ENCODE measurements around the gene SCMH1.

Gene SCMH1

GRCh38 chr1:40988280-40988679, 253.8 kb downstream of the SCMH1 start:
- DNase-seq (ENCODE audit: insufficient read length, low spot score) (no peak), FAIRE-seq (no peak)
- TF ChIP-seq TAF1 (IDR thresholded peaks at IDR 0.05; ENCODE audit: low read depth, low read length) (no peak), POU2F2 (IDR thresholded peaks at IDR 0.05; ENCODE audit: low read depth, low read length) (no peak), POLR2AphosphoS5 (IDR thresholded peaks at IDR 0.05; ENCODE audit: low read depth, low read length) (no peak), SPI1 (IDR thresholded peaks at IDR 0.05; ENCODE audit: low read depth, low read length) (no peak), PAX5 (IDR thresholded peaks at IDR 0.05; ENCODE audit: insufficient read depth, low read length, severe bottlenecking) (no peak), POLR2A (IDR thresholded peaks at IDR 0.05; ENCODE audit: low read depth, low read length) (no peak)

- TF ChIP-seq POLR2AphosphoS5 (IDR thresholded peaks at IDR 0.05; ENCODE audit: low read depth, low read length) (no peak), PAX5 (IDR thresholded peaks at IDR 0.05; ENCODE audit: insufficient read depth, low read length, severe bottlenecking) (no peak), TAF1 (IDR thresholded peaks at IDR 0.05; ENCODE audit: low read depth, low read length) (no peak), POLR2A (IDR thresholded peaks at IDR 0.05; ENCODE audit: low read depth, low read length) (no peak), POU2F2 (IDR thresholded peaks at IDR 0.05; ENCODE audit: low read depth, low read length) (no peak), SPI1 (IDR thresholded peaks at IDR 0.05; ENCODE audit: low read depth, low read length) (no peak)
- no peak for DNase-seq (ENCODE audit: insufficient read length, low spot score)
- no peak for FAIRE-seq
Measured at GRCh38 chr1:40987439-40988276, 254.4 kb downstream of the SCMH1 start.

- no peak for DNase-seq (ENCODE audit: insufficient read length, low spot score)
- FAIRE-seq: no peak
- no peak for TF ChIP-seq TAF1 (IDR thresholded peaks at IDR 0.05; ENCODE audit: low read depth, low read length)
- TF ChIP-seq POU2F2 (IDR thresholded peaks at IDR 0.05; ENCODE audit: low read depth, low read length): no peak
- no peak for TF ChIP-seq POLR2A (IDR thresholded peaks at IDR 0.05; ENCODE audit: low read depth, low read length)
- TF ChIP-seq POLR2AphosphoS5 (IDR thresholded peaks at IDR 0.05; ENCODE audit: low read depth, low read length): no peak
- no peak for TF ChIP-seq SPI1 (IDR thresholded peaks at IDR 0.05; ENCODE audit: low read depth, low read length)
- TF ChIP-seq PAX5 (IDR thresholded peaks at IDR 0.05; ENCODE audit: insufficient read depth, low read length, severe bottlenecking): no peak
Measured at GRCh38 chr1:40986956-40987355, 255.2 kb downstream of the SCMH1 start.

GRCh38 chr1:40986328-40986783, 255.8 kb downstream of the SCMH1 start:
- no peak for TF ChIP-seq POLR2A (IDR thresholded peaks at IDR 0.05; ENCODE audit: low read depth, low read length)
- TF ChIP-seq SPI1 (IDR thresholded peaks at IDR 0.05; ENCODE audit: low read depth, low read length): no peak
- no peak for TF ChIP-seq PAX5 (IDR thresholded peaks at IDR 0.05; ENCODE audit: insufficient read depth, low read length, severe bottlenecking)
- no peak for TF ChIP-seq POU2F2 (IDR thresholded peaks at IDR 0.05; ENCODE audit: low read depth, low read length)
- TF ChIP-seq TAF1 (IDR thresholded peaks at IDR 0.05; ENCODE audit: low read depth, low read length): no peak
- no peak for TF ChIP-seq POLR2AphosphoS5 (IDR thresholded peaks at IDR 0.05; ENCODE audit: low read depth, low read length)
- no peak for FAIRE-seq
- DNase-seq (ENCODE audit: insufficient read length, low spot score): no peak

GRCh38 chr1:40985875-40986274, 256.2 kb downstream of the SCMH1 start:
- no peak for DNase-seq (ENCODE audit: insufficient read length, low spot score)
- no peak for FAIRE-seq
- TF ChIP-seq POLR2AphosphoS5 (IDR thresholded peaks at IDR 0.05; ENCODE audit: low read depth, low read length) (no peak), POU2F2 (IDR thresholded peaks at IDR 0.05; ENCODE audit: low read depth, low read length) (no peak), PAX5 (IDR thresholded peaks at IDR 0.05; ENCODE audit: insufficient read depth, low read length, severe bottlenecking) (no peak), SPI1 (IDR thresholded peaks at IDR 0.05; ENCODE audit: low read depth, low read length) (no peak), POLR2A (IDR thresholded peaks at IDR 0.05; ENCODE audit: low read depth, low read length) (no peak), TAF1 (IDR thresholded peaks at IDR 0.05; ENCODE audit: low read depth, low read length) (no peak)

GRCh38 chr1:40985161-40985560, 256.9 kb downstream of the SCMH1 start:
- FAIRE-seq: no peak
- DNase-seq (ENCODE audit: insufficient read length, low spot score): no peak
- TF ChIP-seq TAF1 (IDR thresholded peaks at IDR 0.05; ENCODE audit: low read depth, low read length): no peak
- TF ChIP-seq POLR2AphosphoS5 (IDR thresholded peaks at IDR 0.05; ENCODE audit: low read depth, low read length): no peak
- TF ChIP-seq POLR2A (IDR thresholded peaks at IDR 0.05; ENCODE audit: low read depth, low read length): no peak
- TF ChIP-seq SPI1 (IDR thresholded peaks at IDR 0.05; ENCODE audit: low read depth, low read length): no peak
- no peak for TF ChIP-seq PAX5 (IDR thresholded peaks at IDR 0.05; ENCODE audit: insufficient read depth, low read length, severe bottlenecking)
- no peak for TF ChIP-seq POU2F2 (IDR thresholded peaks at IDR 0.05; ENCODE audit: low read depth, low read length)

GRCh38 chr1:40984531-40984930, 257.6 kb downstream of the SCMH1 start:
- TF ChIP-seq TAF1 (IDR thresholded peaks at IDR 0.05; ENCODE audit: low read depth, low read length): no peak
- no peak for TF ChIP-seq POLR2A (IDR thresholded peaks at IDR 0.05; ENCODE audit: low read depth, low read length)
- no peak for TF ChIP-seq PAX5 (IDR thresholded peaks at IDR 0.05; ENCODE audit: insufficient read depth, low read length, severe bottlenecking)
- TF ChIP-seq POU2F2 (IDR thresholded peaks at IDR 0.05; ENCODE audit: low read depth, low read length): no peak
- no peak for TF ChIP-seq POLR2AphosphoS5 (IDR thresholded peaks at IDR 0.05; ENCODE audit: low read depth, low read length)
- TF ChIP-seq SPI1 (IDR thresholded peaks at IDR 0.05; ENCODE audit: low read depth, low read length): no peak

GRCh38 chr1:40984066-40984465, 258.0 kb downstream of the SCMH1 start:
- DNase-seq (ENCODE audit: insufficient read length, low spot score): no peak
- TF ChIP-seq TAF1 (IDR thresholded peaks at IDR 0.05; ENCODE audit: low read depth, low read length) (no peak), PAX5 (IDR thresholded peaks at IDR 0.05; ENCODE audit: insufficient read depth, low read length, severe bottlenecking) (no peak), POU2F2 (IDR thresholded peaks at IDR 0.05; ENCODE audit: low read depth, low read length) (no peak), POLR2A (IDR thresholded peaks at IDR 0.05; ENCODE audit: low read depth, low read length) (no peak), SPI1 (IDR thresholded peaks at IDR 0.05; ENCODE audit: low read depth, low read length) (no peak), POLR2AphosphoS5 (IDR thresholded peaks at IDR 0.05; ENCODE audit: low read depth, low read length) (no peak)
- no peak for FAIRE-seq

More at GRCh38 chr1:40984531-40984930, 257.6 kb downstream of the SCMH1 start:
- DNase-seq (ENCODE audit: insufficient read length, low spot score) (no peak), FAIRE-seq (no peak)

GRCh38 chr1:40983286-40983685, 258.8 kb downstream of the SCMH1 start:
- DNase-seq (ENCODE audit: insufficient read length, low spot score) (no peak), FAIRE-seq (no peak)
- TF ChIP-seq POLR2AphosphoS5 (IDR thresholded peaks at IDR 0.05; ENCODE audit: low read depth, low read length) (no peak), PAX5 (IDR thresholded peaks at IDR 0.05; ENCODE audit: insufficient read depth, low read length, severe bottlenecking) (no peak), POU2F2 (IDR thresholded peaks at IDR 0.05; ENCODE audit: low read depth, low read length) (no peak), TAF1 (IDR thresholded peaks at IDR 0.05; ENCODE audit: low read depth, low read length) (no peak), SPI1 (IDR thresholded peaks at IDR 0.05; ENCODE audit: low read depth, low read length) (no peak), POLR2A (IDR thresholded peaks at IDR 0.05; ENCODE audit: low read depth, low read length) (no peak)
